NCI-H526 (cell line): ENCODE measurements around the gene CYP4A22.
"Not testable (repeated sequence)": the region's sequence is repeated elsewhere in the genome, so short reads cannot be mapped to it uniquely, and the experiment has no call there.

Source experiments
- DNase-seq, 2 experiments: peaks; one replicate each; lab custom pipeline; 2025; lab: John Stamatoyannopoulos, UW

The CYP4A22 gene, protein sequence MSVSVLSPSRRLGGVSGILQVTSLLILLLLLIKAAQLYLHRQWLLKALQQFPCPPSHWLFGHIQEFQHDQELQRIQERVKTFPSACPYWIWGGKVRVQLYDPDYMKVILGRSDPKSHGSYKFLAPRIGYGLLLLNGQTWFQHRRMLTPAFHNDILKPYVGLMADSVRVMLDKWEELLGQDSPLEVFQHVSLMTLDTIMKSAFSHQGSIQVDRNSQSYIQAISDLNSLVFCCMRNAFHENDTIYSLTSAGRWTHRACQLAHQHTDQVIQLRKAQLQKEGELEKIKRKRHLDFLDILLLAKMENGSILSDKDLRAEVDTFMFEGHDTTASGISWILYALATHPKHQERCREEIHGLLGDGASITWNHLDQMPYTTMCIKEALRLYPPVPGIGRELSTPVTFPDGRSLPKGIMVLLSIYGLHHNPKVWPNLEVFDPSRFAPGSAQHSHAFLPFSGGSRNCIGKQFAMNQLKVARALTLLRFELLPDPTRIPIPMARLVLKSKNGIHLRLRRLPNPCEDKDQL

DNA sequence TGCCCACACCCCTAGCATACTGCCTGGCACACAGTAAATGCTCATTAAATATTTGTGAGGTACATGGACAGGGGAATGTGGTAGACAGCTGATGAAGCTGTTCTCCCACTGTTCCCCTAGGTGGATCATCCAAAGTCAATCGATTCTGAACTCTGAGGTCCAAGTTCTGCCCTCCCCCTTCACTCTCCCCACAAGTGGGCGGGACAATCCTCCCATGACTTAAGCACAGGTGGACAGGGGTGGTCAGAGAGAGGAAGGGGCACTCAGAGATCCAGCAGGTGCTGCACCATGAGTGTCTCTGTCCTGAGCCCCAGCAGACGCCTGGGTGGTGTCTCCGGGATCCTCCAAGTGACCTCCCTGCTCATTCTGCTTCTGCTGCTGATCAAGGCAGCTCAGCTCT, at the start of gene CYP4A22:
Gene CYP4A22 (plus strand): TSS at position 244 of the 400 bp plus-strand sequence. CDS start 45 bp downstream, at position 289.
- DNase-seq: no peak

DNA sequence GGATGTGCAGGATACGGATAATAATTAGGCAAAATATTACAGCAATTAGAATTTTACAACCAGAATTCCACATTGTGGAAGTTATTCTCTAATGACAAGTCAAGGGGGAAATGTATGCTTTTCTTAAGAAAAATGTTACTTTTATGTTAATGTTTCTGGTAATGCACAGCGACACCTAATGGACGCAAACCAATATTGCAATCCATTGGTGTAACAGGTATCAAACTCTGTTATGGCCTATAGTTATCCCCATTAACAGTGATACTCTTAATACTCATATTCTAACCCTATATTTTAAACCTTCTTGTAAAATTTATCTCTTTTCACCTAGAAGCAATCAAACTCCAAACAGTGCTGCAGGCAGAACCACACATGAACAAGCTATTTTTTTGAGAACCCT, 47.9 kb upstream of the CYP4A22 start:
- DNase-seq: peak in 1 of 2 experiments; percentile 36

DNA sequence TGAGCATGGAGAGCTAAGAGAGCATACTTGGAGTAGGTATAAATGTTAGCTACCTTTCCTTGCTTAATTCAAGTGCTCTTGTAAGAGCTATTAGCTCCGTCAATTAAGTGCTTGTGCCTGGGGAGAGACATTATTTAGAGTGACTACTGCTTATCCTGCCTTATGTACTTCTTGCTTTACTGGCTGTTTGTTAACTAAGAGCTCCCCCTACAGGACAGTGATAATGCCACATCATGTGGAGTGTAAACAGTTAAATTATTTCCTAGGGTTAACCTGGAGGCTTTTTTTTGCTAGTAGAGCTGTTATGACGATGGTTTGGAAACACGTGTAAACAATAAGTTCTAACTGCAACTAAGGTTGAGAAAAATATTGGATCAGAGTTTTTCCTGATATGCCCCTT, 45.8 kb upstream of the CYP4A22 start:
- DNase-seq: not testable (repeated sequence)

DNA sequence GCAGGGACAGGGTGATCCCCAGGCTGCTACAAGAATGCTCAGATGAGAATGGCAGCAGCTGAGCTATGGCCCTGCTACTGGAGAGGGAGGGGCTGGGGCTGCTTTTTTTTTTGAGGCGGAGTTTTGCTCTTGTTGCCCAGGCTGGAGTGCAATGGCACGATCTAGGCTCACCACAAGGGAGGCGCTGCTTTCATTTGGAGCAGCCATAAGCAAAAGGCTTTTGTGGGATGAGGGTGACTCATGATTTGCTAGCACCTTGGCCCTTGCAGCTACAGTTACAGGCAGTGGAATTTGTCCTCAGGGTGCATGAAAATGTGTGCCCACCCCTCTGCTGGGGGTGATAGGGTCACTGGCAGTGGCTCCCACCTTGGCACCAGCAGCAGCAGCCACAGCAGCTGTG, 32.4 kb upstream of the CYP4A22 start:
- no peak for DNase-seq

DNA sequence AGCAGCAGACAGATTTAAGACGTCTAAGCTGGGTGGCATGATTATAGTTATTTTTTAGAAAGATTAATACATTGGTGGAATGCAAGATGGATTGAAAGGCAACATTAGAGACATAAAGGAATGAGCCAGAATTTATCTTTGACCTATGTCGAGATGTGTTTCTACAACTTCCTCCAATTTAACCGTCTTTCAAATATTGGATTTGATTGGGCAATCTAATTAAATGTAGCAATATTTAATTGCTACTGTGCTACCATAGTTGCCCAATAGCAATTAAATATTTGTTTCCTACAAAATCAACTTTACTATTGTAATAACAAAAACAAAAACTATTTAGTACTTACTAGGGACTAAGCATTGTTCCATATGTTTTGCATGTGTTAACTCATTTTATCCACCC, 30.4 kb upstream of the CYP4A22 start:
- no peak for DNase-seq

- DNase-seq: not testable (repeated sequence)
Observed at GRCh38 chr1:47107851-47108574, 29.2 kb upstream of the CYP4A22 start.

DNA sequence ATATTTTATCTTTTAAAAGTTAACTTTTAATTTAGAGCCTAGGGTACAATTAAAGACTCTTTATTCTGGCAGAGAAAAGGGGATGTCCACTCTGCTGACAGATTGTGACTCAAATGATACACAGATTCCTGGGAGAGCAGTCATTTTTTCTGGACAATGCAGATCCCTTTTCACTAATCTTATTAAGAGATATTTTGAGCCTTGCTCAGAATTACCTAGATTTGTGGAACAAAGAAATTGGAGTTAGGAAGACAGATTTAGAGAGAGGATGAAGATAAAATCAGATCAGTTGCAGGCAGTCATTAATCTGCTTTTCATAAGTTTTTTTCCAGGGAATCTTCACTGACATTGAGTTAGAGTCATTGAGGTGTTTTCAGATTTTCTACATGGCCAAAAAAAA, 27.8 kb upstream of the CYP4A22 start:
- DNase-seq: not testable (repeated sequence)

- no peak for DNase-seq
Observed at GRCh38 chr1:47113178-47113577, 24.1 kb upstream of the CYP4A22 start.

DNA sequence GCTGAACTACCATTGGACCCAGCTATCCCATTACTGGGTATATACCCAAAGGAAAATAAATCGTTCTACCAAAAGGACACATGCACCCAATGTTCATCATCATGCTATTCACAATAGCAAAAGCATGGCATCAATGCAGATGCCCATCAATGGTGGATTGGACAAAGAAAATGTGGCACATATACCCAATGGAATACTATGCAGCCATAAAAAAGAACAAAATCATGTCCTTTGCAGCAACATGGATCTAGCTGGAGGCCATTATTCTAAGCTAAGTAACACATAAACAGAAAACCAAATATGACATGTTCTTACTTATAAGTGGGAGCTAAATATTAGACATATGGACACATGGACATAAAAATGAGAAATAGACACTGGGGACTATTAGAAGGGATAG, 16.2 kb upstream of the CYP4A22 start:
- DNase-seq: not testable (repeated sequence)

- DNase-seq: not testable (repeated sequence)
Observed at GRCh38 chr1:47124834-47125233, 12.4 kb upstream of the CYP4A22 start.

GRCh38 chr1:47126997-47127396, 10.2 kb upstream of the CYP4A22 start:
- DNase-seq: not testable (repeated sequence)

DNA sequence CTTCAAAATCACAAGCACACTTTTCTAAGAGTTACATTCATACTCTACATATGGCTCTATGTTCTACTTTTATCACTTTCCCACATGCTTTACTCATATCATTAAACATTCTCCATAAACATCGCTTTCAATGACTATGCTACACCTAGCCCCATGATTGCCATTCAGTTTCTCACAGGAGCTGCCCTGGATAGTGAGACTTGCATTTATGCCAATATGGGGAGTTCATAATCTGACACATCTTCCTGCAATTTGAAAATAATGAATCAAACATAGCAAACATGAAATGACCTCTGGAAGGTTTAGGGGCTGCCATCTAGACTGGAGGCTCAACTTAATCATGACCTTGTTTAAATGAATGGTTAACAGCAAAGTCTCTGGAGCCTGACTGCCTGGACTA, 9.0 kb upstream of the CYP4A22 start:
- no peak for DNase-seq

DNA sequence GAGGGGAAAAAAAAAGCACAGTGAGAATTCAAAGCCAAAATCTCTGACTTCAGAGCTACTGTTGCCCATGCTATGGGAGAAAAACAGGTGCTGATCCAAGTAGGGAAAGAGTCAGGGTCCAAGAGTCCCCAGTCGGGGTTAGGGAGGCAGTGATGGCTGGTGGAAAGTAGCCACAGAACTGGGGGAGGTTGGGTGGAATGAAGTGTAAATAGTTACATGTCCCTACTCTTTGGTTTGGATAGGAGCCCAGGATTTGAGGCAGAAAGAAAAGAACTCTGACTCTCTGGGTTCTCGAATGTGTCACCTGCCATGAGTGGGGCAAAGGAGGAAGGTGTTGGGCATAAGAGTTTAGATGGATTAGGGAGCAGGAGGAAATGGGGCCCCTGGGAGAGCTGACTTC, 8.4 kb upstream of the CYP4A22 start:
- not testable (repeated sequence) for DNase-seq

- DNase-seq: not testable (repeated sequence)
Observed at GRCh38 chr1:47129489-47130230, 7.6 kb upstream of the CYP4A22 start.

DNA sequence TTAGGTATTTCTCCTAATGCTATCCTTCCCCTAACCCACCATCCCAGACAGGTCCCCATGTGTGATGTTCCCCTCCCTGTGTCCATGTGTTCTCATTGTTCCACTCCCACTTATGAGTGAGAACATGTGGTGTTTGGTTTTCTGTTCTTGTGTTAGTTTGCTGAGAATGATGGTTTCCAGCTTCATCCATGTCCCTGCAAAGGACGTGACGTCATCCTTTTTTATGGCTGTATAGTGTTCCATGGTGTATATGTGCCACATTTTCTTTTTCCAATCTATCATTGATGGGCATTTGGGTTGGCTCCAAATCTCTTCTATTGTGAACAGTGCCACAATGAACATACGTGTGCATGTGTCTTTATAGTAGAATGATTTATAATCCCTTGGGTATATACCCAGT, 4.6 kb upstream of the CYP4A22 start:
- DNase-seq: not testable (repeated sequence)

- no peak for DNase-seq
Observed at GRCh38 chr1:47137925-47138615, 829 bp downstream of the CYP4A22 start.

GRCh38 chr1:47140358-47140757, 3.1 kb downstream of the CYP4A22 start:
- not testable (repeated sequence) for DNase-seq

GRCh38 chr1:47143654-47144053, 6.4 kb downstream of the CYP4A22 start:
- DNase-seq: not testable (repeated sequence)

DNA sequence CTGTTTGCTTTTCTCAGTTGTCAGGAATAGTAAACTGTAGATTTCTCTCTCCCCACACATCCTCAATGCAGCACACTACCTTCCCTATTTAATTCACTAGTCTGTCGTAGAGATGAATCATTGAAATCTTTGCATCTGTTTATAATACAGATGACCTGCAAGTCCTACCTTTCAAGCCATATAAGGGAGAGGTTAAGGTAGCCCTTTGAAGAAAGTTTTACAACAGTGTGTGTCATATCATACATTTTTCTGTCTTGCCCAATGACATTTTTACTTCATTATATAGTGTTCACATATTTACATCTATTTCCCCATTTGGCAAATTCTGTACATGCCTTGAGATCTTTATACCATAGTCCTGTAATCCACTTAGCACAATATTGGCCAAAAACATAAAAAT, 9.3 kb downstream of the CYP4A22 start:
- peak in 1 of 2 experiments; percentile 13 for DNase-seq

DNA sequence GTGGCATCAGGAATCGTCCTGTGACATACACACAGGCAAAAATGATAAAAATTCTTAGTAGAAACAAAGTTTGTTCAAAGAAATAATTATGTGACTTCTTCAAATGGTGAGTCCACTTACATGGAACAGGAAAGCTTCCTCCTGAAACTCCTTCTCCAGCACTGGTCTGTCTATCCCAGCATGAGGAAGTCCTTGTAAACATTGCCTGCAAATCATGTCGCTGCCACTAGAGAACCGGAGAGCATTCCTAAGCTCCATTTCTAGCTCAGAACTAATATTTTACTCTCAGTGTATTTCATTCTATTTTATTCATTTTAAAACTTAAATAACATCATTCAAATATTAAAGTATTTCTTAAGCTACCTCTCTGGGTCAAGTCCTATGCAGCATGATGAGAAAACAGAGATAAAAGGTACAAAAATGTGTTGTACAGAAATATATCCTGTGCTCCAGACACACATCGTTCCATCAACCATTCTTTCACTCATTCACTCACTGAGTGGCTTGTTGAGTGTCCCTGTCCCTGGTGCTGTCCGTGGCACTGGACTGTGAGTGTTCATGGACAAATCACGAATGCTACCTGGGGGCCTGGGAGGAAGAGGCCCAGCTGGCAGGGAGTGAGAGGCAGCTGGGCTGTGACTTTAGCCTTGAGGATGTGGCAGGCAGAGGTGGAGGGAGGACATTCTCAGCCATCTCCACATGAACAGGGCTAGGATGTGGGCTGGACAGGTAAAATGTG, 10.0 kb downstream of the CYP4A22 start:
- DNase-seq: no peak

DNA sequence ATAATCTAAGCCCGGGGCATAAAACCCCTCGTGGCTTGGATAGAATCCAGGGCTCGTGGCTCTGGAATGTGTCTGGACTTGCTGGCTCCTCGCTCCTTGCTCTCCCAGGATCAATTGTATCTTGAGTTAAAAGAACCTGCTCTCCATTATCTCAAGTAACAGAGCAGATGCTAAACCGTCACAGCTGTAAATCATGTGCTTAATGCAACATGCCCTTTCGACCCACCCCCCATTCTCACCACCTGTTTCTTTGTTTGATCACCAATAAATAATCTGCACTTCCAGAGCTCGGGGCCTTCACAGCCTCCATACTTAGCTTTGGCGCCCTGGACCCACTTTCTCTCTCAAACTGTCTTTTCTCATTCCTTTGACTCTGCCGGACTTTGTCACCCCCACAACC, 11.9 kb downstream of the CYP4A22 start:
- DNase-seq: not testable (repeated sequence)
